Activated T-cell treated with anti-CD3 and anti-CD28 coated beads, Interleukin-2, amount 50 U/mL, for 72 hours (primary cell): ENCODE measurements around the gene SSPN. TPM values are rescaled to one million over a fixed set of nuclear protein-coding genes. Genes with fewer than 3 reads are reported as not detected.
"Not testable (repeated sequence)": the region's sequence is repeated elsewhere in the genome, so short reads cannot be mapped to it uniquely, and the experiment has no call there.

Source experiments
- ATAC-seq, 2 donors: fragments of 150-1000 bp; cut with Tn5 transposase; replicated peaks in 1 of 2; 2 replicates each; pipeline ENCODE4 v1.10.0; 2021; ENCODE audit warnings: moderate library complexity in 2 of 2, mild to moderate bottlenecking in 1 of 2
- DNase-seq, 2 donors: peaks; one replicate each; pipeline ENCODE4 v3.0.0; 2021 to 2022; ENCODE audit warnings: mixed read lengths in 1 of 2
- H3K27ac Mint-ChIP-seq: one replicate; pipeline ENCODE4 v1.8.0; 2022; ENCODE audit warnings: mild to moderate bottlenecking, moderate library complexity, mixed read lengths
- H3K27me3 Mint-ChIP-seq: one replicate; pipeline ENCODE4 v1.8.0; 2022; ENCODE audit warnings: low read depth, mixed read lengths
- H3K36me3 Mint-ChIP-seq, 2 donors: one replicate each; pipeline ENCODE4 v1.8.0; 2022; ENCODE audit warnings: mixed read lengths in 2 of 2, mild to moderate bottlenecking in 1 of 2; ENCODE audit not compliant: insufficient read depth in 2 of 2
- H3K4me1 Mint-ChIP-seq: one replicate; pipeline ENCODE4 v1.8.0; 2022; ENCODE audit warnings: low read depth, mixed read lengths
- H3K4me3 Mint-ChIP-seq, 2 donors: one replicate each; pipeline ENCODE4 v1.8.0; 2022; ENCODE audit warnings: mild to moderate bottlenecking in 2 of 2, mixed read lengths in 2 of 2, moderate library complexity in 2 of 2
- H3K9me3 Mint-ChIP-seq, 2 donors: one replicate each; pipeline ENCODE4 v1.8.0; 2022; ENCODE audit warnings: mixed read lengths in 2 of 2
- total RNA-seq, 2 donors: library from RNA; stranded (reverse); gene quantifications; one replicate each; pipeline ENCODE4 v1.2.3, GENCODE V29; 2022

The SSPN gene
- total RNA-seq, 2 donors from 2014 or later, result not detected

DNA sequence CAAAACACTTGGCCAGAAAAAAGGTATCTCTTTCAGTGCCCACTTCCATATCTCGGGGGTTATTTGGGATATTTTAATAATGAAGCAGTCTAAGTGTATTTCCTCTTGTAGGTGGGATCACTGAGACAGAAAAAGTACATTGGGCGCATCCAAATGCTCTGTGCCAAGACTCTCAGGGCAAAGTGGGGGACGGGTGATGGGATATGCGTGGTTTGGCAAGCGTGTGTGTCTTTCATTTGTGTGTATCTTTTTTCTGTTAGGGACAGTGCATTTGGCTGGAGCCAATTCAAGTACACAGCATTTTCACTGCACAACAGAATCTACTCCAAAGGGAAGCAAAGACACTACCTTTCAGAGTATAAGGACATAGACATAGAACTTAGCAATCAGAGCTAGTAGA, 29.3 kb downstream of the SSPN start:
- H3K4me1 Mint-ChIP-seq, result no peaks in the 10 kb centered on the region
- DNase-seq (no peak), ATAC-seq (no peak)
- H3K27me3 Mint-ChIP-seq, result peaks cover 46% of the 10 kb centered on the region
- H3K9me3 Mint-ChIP-seq, result no peaks in the 10 kb centered on the region
- H3K4me3 Mint-ChIP-seq, result no peak overlapping the region
- no peak overlapping the region for H3K27ac Mint-ChIP-seq
- no peaks in the 10 kb centered on the region for H3K36me3 Mint-ChIP-seq

DNA sequence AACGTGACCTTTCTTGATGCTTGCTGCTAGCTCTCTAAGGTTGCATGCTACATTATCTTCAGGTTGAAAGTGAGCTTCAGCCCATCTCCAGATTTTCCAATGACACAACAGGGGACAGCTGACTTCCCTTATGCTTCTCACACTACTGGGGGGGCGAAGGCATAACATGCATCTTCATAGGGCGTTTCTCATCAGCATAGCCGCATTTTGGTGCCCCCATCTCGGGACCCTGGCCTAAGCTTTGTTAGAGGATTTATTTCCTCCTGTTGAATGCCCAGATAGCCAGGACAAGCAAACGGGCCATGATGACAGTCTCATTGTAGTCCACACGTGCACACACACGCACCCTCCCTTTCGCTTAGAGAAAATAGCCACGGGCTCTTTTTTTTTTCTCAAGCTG, 30.7 kb downstream of the SSPN start:
- Mint-ChIP-seq H3K9me3 (no peaks in the 10 kb centered on the region), H3K27me3 (peaks cover 46% of the 10 kb centered on the region), H3K36me3 (no peaks in the 10 kb centered on the region), H3K4me1 (no peaks in the 10 kb centered on the region), H3K27ac (no peak overlapping the region), H3K4me3 (no peak overlapping the region)
- ATAC-seq (no peak), DNase-seq (no peak)

DNA sequence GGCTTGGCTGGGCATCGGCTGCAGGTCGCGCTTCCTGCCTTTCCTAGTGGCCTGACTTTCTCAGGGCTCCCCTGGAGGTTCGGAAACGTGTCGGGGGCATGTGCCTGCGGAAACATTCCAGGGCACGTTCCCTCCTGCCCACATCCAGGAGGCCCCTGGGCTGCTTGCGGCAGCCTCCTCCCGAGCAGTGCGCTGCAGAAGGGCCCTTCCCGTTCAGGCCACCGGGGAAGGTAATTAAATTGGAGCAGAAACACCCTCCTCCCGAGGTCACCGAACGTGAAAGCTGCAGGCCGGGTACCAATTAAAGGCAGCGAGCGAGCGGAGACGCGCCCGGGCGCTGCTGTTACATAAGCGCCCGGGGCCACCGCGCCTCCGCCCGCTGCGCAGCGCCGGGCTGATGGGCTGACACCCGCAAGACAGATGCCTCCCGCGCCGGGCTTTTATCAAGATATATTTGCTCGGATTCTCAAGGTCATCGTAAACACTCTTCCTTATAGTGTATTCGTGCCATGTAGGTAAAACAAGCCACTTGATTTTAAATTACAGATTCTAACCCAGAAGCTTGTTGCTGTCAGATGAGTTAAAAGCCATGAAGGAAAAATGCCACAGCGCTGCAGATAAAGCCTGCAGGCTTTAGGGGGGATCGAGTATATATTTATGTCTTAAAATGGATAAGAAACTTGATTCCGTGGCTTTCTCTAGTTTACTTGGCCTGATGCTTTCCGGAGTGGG, 31.4 kb downstream of the SSPN start:
- DNase-seq (peak; percentile 1 to 3), ATAC-seq (no peak)
- Mint-ChIP-seq H3K4me1 (no peaks in the 10 kb centered on the region), H3K36me3 (no peaks in the 10 kb centered on the region), H3K27me3 (peaks cover 46% of the 10 kb centered on the region), H3K27ac (no peak overlapping the region), H3K4me3 (peak overlapping the region; percentile 14 to 44), H3K9me3 (no peaks in the 10 kb centered on the region)

DNA sequence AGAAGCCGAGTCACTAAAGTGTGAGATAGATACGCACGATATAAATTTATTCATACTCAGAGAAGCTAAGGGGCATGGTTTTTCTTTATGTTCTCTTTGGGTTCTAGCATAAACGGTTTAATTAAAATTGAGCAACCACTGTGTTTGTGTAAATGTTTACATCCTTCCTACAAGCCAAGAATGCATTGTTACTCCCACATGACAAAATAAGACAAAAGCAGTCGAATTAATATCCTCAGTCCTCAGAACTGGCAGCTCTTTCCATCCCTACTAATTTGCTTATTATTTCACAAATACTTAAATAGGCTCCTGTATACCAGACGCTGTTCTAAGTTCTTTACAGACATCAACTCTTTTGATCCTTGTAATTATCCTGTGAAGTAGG, 32.0 kb downstream of the SSPN start:
- no peak overlapping the region for H3K4me3 Mint-ChIP-seq
- DNase-seq (no peak), ATAC-seq (no peak)

DNA sequence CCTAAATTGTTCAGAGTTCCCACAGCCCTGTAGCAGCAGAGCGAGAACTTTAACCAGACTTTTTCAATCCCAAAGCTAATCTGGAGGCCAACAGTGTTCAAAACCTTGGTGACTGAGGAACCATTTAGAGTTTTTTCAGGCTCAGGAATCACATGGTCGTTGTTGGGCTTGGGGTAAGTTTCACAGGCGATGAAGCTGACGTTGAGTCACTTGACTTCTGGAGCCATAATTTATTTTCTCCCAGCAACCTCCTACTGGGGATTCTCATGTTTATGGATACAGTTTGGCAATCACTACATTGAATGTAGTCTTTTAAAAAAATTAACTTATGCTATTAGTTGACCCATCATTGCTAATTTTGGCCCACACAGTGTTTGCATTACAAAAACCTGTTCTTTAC, 34.5 kb downstream of the SSPN start:
- H3K4me3 Mint-ChIP-seq, result no peak overlapping the region
- no peak overlapping the region for H3K27ac Mint-ChIP-seq
- DNase-seq (no peak), ATAC-seq (no peak)
- H3K36me3 Mint-ChIP-seq, result no peaks in the 10 kb centered on the region
- no peaks in the 10 kb centered on the region for H3K9me3 Mint-ChIP-seq
- H3K4me1 Mint-ChIP-seq, result no peaks in the 10 kb centered on the region
- H3K27me3 Mint-ChIP-seq, result peaks cover 47% of the 10 kb centered on the region

More for the DNA sequence above, 32.0 kb downstream of the SSPN start:
- no peaks in the 10 kb centered on the region for H3K4me1 Mint-ChIP-seq
- no peaks in the 10 kb centered on the region for H3K36me3 Mint-ChIP-seq
- no peaks in the 10 kb centered on the region for H3K9me3 Mint-ChIP-seq
- H3K27me3 Mint-ChIP-seq, result peaks cover 50% of the 10 kb centered on the region
- H3K27ac Mint-ChIP-seq, result no peak overlapping the region

DNA sequence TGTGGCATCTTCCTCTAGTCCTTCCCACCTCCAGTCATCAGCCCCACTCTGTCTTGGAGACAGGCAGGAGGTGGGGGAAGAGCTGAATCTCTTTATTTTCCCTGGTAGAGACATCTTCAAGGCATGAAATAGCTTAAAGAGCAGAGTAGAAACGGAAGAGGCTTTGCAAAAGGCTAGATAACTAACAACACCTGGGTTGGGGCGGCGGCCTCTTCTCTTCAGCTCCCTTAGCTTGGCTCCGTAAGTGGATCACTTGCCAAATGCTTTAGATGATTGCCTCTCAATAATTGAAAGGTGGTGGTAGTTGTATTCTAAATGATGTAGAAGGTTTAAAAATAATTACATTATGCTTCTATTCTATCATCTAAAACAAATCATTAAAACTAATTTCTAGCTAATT, 36.1 kb downstream of the SSPN start:
- no peaks in the 10 kb centered on the region for H3K36me3 Mint-ChIP-seq

DNA sequence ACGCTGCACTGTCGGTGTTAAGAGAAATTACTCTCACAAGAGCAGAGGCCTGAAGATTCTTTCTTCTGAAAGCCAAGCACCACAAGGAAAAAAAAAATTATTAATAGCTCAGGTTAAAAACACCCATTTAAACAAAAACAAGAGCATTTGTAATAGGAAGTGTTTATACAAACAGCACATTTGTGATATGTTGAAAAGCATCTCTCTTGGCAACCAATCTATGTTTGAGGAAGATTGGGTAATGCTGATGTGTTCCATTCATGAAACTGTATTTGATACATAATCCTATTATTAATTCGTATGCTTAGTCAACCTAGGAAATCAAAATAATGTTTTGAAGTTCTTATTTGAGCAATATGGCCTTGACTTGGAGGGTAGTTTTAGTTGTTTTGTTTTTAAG, 36.5 kb downstream of the SSPN start:
- no peaks in the 10 kb centered on the region for H3K9me3 Mint-ChIP-seq
- no peaks in the 10 kb centered on the region for H3K4me1 Mint-ChIP-seq
- H3K4me3 Mint-ChIP-seq, result no peak overlapping the region
- peaks cover 41% of the 10 kb centered on the region for H3K27me3 Mint-ChIP-seq
- DNase-seq (no peak), ATAC-seq (no peak)
- H3K36me3 Mint-ChIP-seq, result no peaks in the 10 kb centered on the region
- no peak overlapping the region for H3K27ac Mint-ChIP-seq

More for the DNA sequence above, 36.1 kb downstream of the SSPN start:
- Mint-ChIP-seq H3K4me1 (no peaks in the 10 kb centered on the region), H3K4me3 (no peak overlapping the region), H3K9me3 (no peaks in the 10 kb centered on the region), H3K27me3 (peaks cover 45% of the 10 kb centered on the region), H3K27ac (no peak overlapping the region)
- DNase-seq (no peak), ATAC-seq (no peak)

DNA sequence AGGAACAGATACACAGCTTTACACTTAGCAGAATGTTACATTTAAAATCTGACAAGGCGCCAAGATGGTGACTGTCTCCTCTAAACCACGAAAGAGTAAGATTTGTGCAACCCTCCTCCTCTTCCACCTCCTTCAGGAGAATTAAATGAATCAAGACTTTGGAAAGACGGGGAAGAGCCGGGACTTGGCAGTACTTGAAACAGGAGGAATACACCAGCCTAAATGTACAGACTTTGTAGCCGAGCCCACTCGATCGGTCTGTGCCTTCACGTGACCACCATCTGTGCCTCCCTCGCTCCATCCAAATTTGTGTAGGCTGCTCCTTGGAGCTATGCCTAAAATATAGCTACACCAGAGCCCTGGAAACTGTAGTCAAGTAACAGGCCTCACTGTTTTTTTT, 38.3 kb downstream of the SSPN start:
- ATAC-seq (no peak), DNase-seq (no peak)
- Mint-ChIP-seq H3K4me3 (no peak overlapping the region), H3K36me3 (no peaks in the 10 kb centered on the region), H3K27ac (no peak overlapping the region), H3K27me3 (peaks cover 34% of the 10 kb centered on the region), H3K9me3 (no peaks in the 10 kb centered on the region), H3K4me1 (no peaks in the 10 kb centered on the region)

DNA sequence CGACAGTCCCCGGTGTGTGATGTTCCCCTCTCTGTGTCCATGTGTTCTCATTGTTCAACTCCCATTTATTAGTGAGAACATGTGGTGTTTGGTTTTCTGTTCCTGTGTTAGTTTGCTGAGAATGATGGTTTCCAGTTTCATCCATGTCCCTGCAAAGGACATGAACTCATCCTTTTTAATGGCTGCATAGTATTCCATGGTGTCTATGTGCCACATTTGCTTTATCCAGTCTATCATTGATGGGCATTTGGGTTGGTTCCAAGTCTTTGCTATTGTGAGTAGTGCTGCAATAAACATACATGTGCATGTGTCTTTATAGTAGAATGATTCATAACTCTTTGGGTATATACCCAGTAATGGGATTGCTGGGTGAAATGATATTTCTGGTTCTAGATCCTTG, 40.1 kb downstream of the SSPN start:
- not testable (repeated sequence) for H3K27ac Mint-ChIP-seq, H3K9me3 Mint-ChIP-seq, H3K4me1 Mint-ChIP-seq, H3K4me3 Mint-ChIP-seq, H3K36me3 Mint-ChIP-seq, ATAC-seq, DNase-seq
- peaks cover 32% of the 10 kb centered on the region for H3K27me3 Mint-ChIP-seq

DNA sequence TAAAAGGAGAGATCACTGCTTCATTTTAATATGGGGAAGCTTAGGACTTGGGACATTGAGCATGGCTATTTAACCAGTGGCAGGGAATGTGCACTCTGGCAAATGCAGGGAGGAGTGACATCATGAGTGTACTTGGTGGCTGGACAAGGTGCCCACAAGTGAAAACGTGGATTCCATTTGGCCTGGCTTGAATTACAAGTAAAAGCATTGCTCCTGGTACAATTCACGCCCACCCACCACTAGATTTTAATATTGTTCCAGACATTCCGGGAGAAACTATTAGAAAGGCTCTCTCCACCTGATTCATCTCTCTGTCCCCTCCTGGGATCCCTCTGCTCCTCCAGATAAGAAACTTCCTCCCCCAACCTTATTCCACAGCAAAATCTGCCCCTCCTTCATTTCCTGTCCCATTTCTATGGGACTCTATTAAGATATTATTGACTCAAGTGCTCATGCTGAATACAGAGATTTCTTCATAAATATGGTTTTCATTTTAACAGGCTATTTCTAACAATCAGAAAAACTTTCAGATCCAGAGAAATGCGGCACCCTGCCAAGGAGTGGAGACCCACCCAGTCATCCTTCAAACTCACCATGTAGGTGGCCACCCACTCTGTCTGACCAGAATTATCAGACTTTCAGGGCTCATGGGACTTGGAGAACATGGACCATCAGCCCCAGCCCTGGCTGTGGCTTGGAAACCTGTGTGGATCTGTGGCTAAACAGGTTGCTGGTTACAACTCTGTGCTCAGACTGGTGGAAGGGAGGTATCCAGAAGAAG, 43.2 kb downstream of the SSPN start:
- no peak overlapping the region for H3K4me3 Mint-ChIP-seq
- H3K27me3 Mint-ChIP-seq, result peaks cover 33% of the 10 kb centered on the region
- H3K36me3 Mint-ChIP-seq, result no peaks in the 10 kb centered on the region
- H3K9me3 Mint-ChIP-seq, result no peaks in the 10 kb centered on the region
- H3K4me1 Mint-ChIP-seq, result no peaks in the 10 kb centered on the region
- no peak overlapping the region for H3K27ac Mint-ChIP-seq
- DNase-seq, result no peak
- ATAC-seq, result no peak

DNA sequence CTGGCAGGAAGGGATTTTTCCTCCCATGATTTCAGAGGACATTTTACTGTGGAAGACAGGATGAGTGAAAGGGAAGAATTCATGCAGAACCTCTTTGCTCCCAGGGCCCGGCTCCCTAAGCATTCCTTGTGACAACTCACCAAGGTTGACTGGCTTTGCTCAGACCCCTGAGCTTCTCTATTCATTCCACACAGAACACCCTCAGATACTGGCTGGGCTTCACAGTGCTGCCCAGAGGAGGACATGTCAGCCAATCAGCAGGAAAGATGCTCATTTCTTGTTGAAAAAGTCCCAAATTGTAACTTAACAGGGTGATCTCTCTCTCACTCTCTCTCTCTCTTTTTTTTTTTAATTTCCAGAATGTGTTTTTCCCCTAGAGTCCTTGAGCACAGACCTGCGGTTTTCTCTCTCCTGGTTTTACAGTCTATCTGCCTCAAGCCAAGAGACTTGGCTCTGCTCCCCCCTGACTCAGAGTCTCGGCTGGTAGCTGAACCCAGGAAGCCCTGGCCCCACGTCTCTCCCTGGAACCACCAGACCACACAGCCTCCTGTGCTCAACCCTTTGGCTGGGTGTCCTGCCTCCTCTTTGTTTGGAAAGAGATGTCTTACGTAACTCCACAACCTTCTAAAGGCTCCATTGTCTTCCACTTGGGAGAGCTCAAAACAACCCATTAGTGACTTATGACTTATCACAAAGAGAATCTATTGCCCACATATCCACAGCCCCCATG, 43.9 kb downstream of the SSPN start:
- H3K27me3 Mint-ChIP-seq, result peaks cover 33% of the 10 kb centered on the region
- DNase-seq (no peak), ATAC-seq (no peak)
- no peak overlapping the region for H3K27ac Mint-ChIP-seq
- no peaks in the 10 kb centered on the region for H3K9me3 Mint-ChIP-seq
- H3K36me3 Mint-ChIP-seq, result no peaks in the 10 kb centered on the region
- no peak overlapping the region for H3K4me3 Mint-ChIP-seq
- H3K4me1 Mint-ChIP-seq, result no peaks in the 10 kb centered on the region

DNA sequence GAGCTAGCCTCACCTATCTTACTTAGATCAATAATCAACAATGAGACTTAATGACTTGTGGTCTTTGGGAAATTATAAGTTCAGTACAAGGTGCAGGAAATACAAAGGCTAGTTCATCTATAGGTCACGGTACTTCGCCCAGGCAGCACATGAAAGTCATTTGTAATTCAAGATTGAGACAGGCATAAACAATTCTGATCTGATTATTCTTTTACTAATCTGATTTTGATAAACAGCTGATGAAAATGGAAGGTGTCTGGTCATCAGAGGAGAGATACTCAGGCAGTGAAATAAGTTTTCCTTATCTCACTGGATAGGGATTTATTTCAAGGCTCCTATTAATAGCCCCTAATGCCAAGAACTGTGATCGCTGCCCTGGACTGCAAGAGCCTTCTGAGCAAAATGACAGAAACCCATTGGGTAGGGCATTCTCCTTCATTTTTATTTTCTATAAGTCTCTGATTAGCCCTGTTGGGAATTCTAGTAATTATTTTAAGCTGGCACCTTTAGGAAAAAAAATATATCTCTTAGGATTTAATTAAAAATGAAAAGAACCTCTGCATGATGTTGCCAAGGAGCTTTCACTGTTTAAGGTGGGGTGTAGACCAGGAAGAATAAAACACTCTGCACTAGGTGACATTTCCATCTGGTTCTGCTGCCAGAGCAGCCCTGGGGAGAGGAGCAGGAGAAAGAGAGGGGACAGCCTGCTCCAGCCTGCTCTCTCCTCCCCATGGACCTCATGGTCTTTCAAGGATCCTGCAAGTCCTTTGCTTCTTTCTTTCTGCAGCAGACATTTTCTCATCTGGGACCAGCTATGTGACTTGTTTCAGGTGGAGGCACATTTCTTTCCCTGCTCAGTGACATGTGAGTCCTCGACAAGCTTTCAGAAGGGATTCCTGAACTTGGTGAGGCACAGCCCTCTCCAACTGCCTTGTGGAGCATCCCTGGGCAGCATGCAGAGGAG, 44.8 kb downstream of the SSPN start:
- peaks cover 4% of the 10 kb centered on the region for H3K4me1 Mint-ChIP-seq
- ATAC-seq, result no peak
- no peak overlapping the region for H3K27ac Mint-ChIP-seq
- H3K27me3 Mint-ChIP-seq, result peaks cover 33% of the 10 kb centered on the region
- no peak for DNase-seq
- no peaks in the 10 kb centered on the region for H3K36me3 Mint-ChIP-seq
- H3K4me3 Mint-ChIP-seq, result no peak overlapping the region
- no peaks in the 10 kb centered on the region for H3K9me3 Mint-ChIP-seq
